Esophagus squamous epithelium (tissue), 5 donors: ENCODE data around the gene GP9. TPM values are rescaled to one million over a fixed set of nuclear protein-coding genes. Genes with fewer than 3 reads are reported as not detected.
A peak's percentile ranks its signal among the peaks of the same experiment; 100 is the strongest.

Experiments
- DNase-seq: peaks from one replicate; lab custom pipeline; 2025; lab: John Stamatoyannopoulos, UW
- H3K27ac ChIP-seq, 4 donors: fragments of 200-600 bp; sonication (generic); one replicate each; pipeline ENCODE4 v1.5.1; 2016 to 2019; ENCODE audit warnings: mild to moderate bottlenecking in 1 of 4
- H3K27me3 ChIP-seq, 4 donors: fragments of 200-600 bp; sonication (generic); 1 replicate in 3 of 4; 2 replicates in 1 of 4; pipeline versions ENCODE4 v1.5.1 to v1.6.0; 2017 to 2021; ENCODE audit warnings: antibody characterized with exemption in 1 of 4
- H3K36me3 ChIP-seq, 3 donors: fragments of 200-600 bp; sonication (generic); one replicate each; pipeline ENCODE4 v1.5.1; 2016 to 2019
- H3K4me1 ChIP-seq, 3 donors: fragments of 200-600 bp; sonication (generic); one replicate each; pipeline ENCODE4 v1.5.1; 2017 to 2019
- H3K4me3 ChIP-seq, 4 donors: fragments of 200-600 bp; sonication (generic); 1 replicate in 3 of 4; 2 replicates in 1 of 4; pipeline ENCODE4 v1.5.1; 2016 to 2019; ENCODE audit warnings: mild to moderate bottlenecking in 2 of 4, moderate library complexity in 1 of 4
- H3K9me3 ChIP-seq, 3 donors: fragments of 200-600 bp; sonication (generic); one replicate each; pipeline ENCODE4 v1.5.1; 2016 to 2019
- POLR2A ChIP-seq, 4 donors: fragments of 450-650 bp; IDR thresholded peaks; one replicate each; pipeline ENCODE4 v1.6.1; 2017; ENCODE audit warnings: antibody characterized with exemption in 4 of 4, mild to moderate bottlenecking in 4 of 4, moderate library complexity in 3 of 4
- WGBS, 2 donors: methylation state at CpG; one replicate each; pipeline ENCODE4 v1.1.5; 2018; 5-methylcytosine and 5-hydroxymethylcytosine counted together
- intact Hi-C: fragments of 100-400 bp; cut with DNase I; formaldehyde crosslinking; loops from one replicate; pipeline ENCODE4 v1.15.0; 2022
- total RNA-seq, 4 donors: library from RNA; depleted of rRNA; stranded (reverse); fragments of >200 nt; gene quantifications; one replicate each; pipeline ENCODE4 v1.1.0, GENCODE V29; 2016
- TF ChIP-seq, protein P1 (sequence below), 6 experiments: fragments of 450-650 bp in 4 of 6; fragments of 200-600 bp in 2 of 6; sonication (generic) in 2 of 6; IDR thresholded peaks; one replicate each; pipeline ENCODE4 v1.5.1; 2016 to 2019; ENCODE audit warnings: antibody characterized with exemption in 6 of 6, mild to moderate bottlenecking in 4 of 6, moderate library complexity in 4 of 6
- donor health status: DM: yes; HTN: yes; CAD: no.

The GP9 gene
- total RNA-seq, 4 donors from 2014 or later: not detected

DNA sequence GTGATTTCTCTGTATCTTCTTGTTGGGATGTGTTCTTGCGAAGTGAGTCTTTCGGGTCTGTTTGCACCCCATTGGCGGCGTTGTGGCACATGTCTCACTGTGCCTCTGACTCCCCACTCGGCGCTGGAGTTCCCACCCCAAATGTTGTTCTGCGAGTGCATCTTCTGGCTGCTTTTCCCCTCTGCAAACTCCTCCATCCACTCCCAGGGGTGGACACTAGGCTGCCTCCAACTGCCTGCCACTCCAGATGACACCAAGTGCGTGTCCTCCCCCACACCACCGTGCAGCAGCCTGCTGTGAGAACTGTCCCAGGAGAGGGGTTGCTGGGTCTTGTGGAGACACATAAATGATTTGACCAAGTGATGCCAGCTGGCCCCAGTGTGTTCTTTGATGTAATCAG, 41.8 kb upstream of the GP9 start:
- WGBS, 2 donors: 56 to 94% methylated on average over 5 to 9 of the region's 9 CpGs
- no peak overlapping the region for H3K4me3 ChIP-seq
- intact Hi-C loops: no loop called here
- peaks cover 15 to 75% (median 30%) of the 10 kb centered on the region in 3 donors for H3K4me1 ChIP-seq
- no peak for DNase-seq
- H3K9me3 ChIP-seq: no peaks in the 10 kb centered on the region
- H3K27ac ChIP-seq: peak overlapping the region in 2 of 4 donors; percentile 19 to 28
- no peak for TF ChIP-seq POLR2A (IDR thresholded peaks at IDR 0.05)
- TF ChIP-seq, protein P1, sequence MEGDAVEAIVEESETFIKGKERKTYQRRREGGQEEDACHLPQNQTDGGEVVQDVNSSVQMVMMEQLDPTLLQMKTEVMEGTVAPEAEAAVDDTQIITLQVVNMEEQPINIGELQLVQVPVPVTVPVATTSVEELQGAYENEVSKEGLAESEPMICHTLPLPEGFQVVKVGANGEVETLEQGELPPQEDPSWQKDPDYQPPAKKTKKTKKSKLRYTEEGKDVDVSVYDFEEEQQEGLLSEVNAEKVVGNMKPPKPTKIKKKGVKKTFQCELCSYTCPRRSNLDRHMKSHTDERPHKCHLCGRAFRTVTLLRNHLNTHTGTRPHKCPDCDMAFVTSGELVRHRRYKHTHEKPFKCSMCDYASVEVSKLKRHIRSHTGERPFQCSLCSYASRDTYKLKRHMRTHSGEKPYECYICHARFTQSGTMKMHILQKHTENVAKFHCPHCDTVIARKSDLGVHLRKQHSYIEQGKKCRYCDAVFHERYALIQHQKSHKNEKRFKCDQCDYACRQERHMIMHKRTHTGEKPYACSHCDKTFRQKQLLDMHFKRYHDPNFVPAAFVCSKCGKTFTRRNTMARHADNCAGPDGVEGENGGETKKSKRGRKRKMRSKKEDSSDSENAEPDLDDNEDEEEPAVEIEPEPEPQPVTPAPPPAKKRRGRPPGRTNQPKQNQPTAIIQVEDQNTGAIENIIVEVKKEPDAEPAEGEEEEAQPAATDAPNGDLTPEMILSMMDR (IDR thresholded peaks at IDR 0.05): no peak
- no peaks in the 10 kb centered on the region for H3K36me3 ChIP-seq
- H3K27me3 ChIP-seq: no peaks in the 10 kb centered on the region

DNA sequence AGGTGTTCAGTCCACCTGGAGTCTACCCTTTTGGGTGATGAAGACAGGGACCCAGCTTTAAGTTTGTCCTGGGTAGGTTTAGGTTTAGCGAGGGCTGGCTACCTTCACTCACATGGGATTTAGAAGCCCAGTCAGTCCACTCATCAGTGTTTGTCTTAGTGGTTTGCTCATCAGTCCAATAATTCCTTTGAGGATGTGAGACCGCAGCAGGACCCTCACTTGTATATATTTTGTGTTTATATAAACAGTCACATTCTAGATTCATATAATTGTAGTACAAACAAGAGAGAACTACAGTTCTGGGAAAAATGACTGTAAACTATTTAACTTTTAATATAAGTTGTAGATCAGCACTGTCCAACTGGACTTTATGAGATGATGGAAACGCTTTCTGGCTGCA, 41.3 kb upstream of the GP9 start:
- WGBS, 2 donors: 69 to 90% methylated on average over 3 of the region's 3 CpGs
- Histone ChIP-seq H3K27ac (no peak overlapping the region), H3K9me3 (no peaks in the 10 kb centered on the region), H3K4me3 (no peak overlapping the region), H3K4me1 (peaks cover 15 to 73% (median 30%) of the 10 kb centered on the region in 3 donors), H3K36me3 (no peaks in the 10 kb centered on the region), H3K27me3 (no peaks in the 10 kb centered on the region)
- no peak for DNase-seq
- TF ChIP-seq, protein P1 (IDR thresholded peaks at IDR 0.05): no peak
- TF ChIP-seq POLR2A (IDR thresholded peaks at IDR 0.05): no peak
- intact Hi-C loops: no loop called here

- no peaks in the 10 kb centered on the region for H3K27me3 ChIP-seq
- DNase-seq: no peak
- intact Hi-C loops: no loop called here
- no peaks in the 10 kb centered on the region for H3K36me3 ChIP-seq
- H3K9me3 ChIP-seq: no peaks in the 10 kb centered on the region
- TF ChIP-seq, protein P1 (IDR thresholded peaks at IDR 0.05): no peak
- no peak for TF ChIP-seq POLR2A (IDR thresholded peaks at IDR 0.05)
- peak overlapping the region in 3 of 4 donors; percentile 25 to 67 (median 61) for H3K27ac ChIP-seq
- peaks cover 12 to 70% (median 34%) of the 10 kb centered on the region in 3 donors for H3K4me1 ChIP-seq
- WGBS, 2 donors: 48 to 86% methylated on average over 2 to 4 of the region's 5 CpGs
- H3K4me3 ChIP-seq: no peak overlapping the region
These were observed 39.9 kb upstream of the GP9 start for GRCh38 chr3:129020691-129021090.

GRCh38 chr3:129021140-129021551, 39.4 kb upstream of the GP9 start:
- peaks cover 8 to 70% (median 33%) of the 10 kb centered on the region in 3 donors for H3K4me1 ChIP-seq
- DNase-seq: no peak

More at GRCh38 chr3:129021140-129021551, 39.4 kb upstream of the GP9 start:
- intact Hi-C loops: no loop called here
- Histone ChIP-seq H3K4me3 (no peak overlapping the region), H3K27ac (peak overlapping the region in 2 of 4 donors; percentile 61 to 67), H3K27me3 (no peaks in the 10 kb centered on the region), H3K9me3 (no peaks in the 10 kb centered on the region), H3K36me3 (no peaks in the 10 kb centered on the region)
- 64 to 78% methylated on average over 5 to 6 of the region's 6 CpGs for WGBS, 2 donors
- TF ChIP-seq POLR2A (IDR thresholded peaks at IDR 0.05): no peak
- TF ChIP-seq, protein P1 (IDR thresholded peaks at IDR 0.05): no peak
